ENCODE data around the gene SPATS2L.

- no peak for TF ChIP-seq EZH2 (optimal IDR thresholded peaks at IDR 0.05; ENCODE audit: low read depth, low read length)
- no peak for TF ChIP-seq CTCF (IDR thresholded peaks at IDR 0.05; ENCODE audit: low read length)
- no peak for TF ChIP-seq EZH2phosphoT487 (IDR thresholded peaks at IDR 0.05; ENCODE audit: low read length)
Measured at GRCh38 chr2:200515155-200515554, 208.7 kb downstream of the SPATS2L start.

All from MM.1S (cell line).